Endothelial cell of umbilical vein (primary cell): ENCODE data around the gene GALK1. TPM values are rescaled to one million over a fixed set of nuclear protein-coding genes. Genes with fewer than 3 reads are reported as not detected.

Experiments used
- BruUV-seq: library from RNA; stranded (reverse); fragments of 400-500 nt; replicated peaks from 2 replicates; lab custom pipeline; 2021; lab: Mats Ljungman, UMichigan
- CTCF ChIA-PET: fragments of 300-600, 350-600 bp; sonication (Branson Sonifier 250); formaldehyde crosslinking; loops from one replicate; lab custom pipeline; 2021; ENCODE audit warnings: antibody characterized with exemption, inconsistent platforms; lab: Charles Lee
- POLR2A ChIA-PET: fragments of 300-600, 350-600 bp; sonication (Branson Sonifier 250); formaldehyde crosslinking; loops from one replicate; lab custom pipeline; 2021; ENCODE audit warnings: antibody characterized with exemption, inconsistent platforms; lab: Charles Lee
- DNase-seq: peaks from one replicate; pipeline ENCODE4 v3.0.0-alpha.2; 2011; ENCODE audit warnings: low read depth, low spot score
- FAIRE-seq: peaks from 2 replicates; lab custom pipeline; 2011; peaks lifted over from hg19 to GRCh38; lab: Jason Lieb, UNC
- H2AFZ ChIP-seq: 2 replicates; pipeline ENCODE4 v1.6.0; 2012; ENCODE audit warnings: low read depth, low read length, control low read depth, inconsistent platforms
- H3K27ac ChIP-seq: 2 replicates; pipeline ENCODE4 v1.5.1; 2011; ENCODE audit warnings: low read depth, mild to moderate bottlenecking, control low read depth, low read length, moderate library complexity; ENCODE audit not compliant: insufficient read depth
- H3K27me3 ChIP-seq, 2 experiments: 2 replicates each; pipeline versions ENCODE4 v1.6.0 to v1.6.1; 2011; ENCODE audit warnings: low read length in 2 of 2, mixed read lengths in 1 of 2; ENCODE audit not compliant: control insufficient read depth in 2 of 2, insufficient read depth in 2 of 2
- H3K36me3 ChIP-seq, 2 experiments: 2 replicates in 1 of 2; 3 replicates in 1 of 2; pipeline ENCODE4 v1.5.1; 2011; ENCODE audit warnings: low read length in 2 of 2, mild to moderate bottlenecking in 1 of 2, moderate library complexity in 1 of 2; ENCODE audit not compliant: control insufficient read depth in 2 of 2, insufficient read depth in 2 of 2; ENCODE audit errors: extremely low read depth in 1 of 2
- H3K4me1 ChIP-seq: 3 replicates; pipeline ENCODE4 v1.5.1; 2011; ENCODE audit warnings: mild to moderate bottlenecking, low read length; ENCODE audit not compliant: control insufficient read depth, insufficient read depth; ENCODE audit errors: extremely low read depth
- H3K4me2 ChIP-seq: 2 replicates; pipeline ENCODE4 v1.6.1; 2011; ENCODE audit warnings: low read length, control low read depth, mixed read lengths; ENCODE audit not compliant: insufficient read depth
- H3K4me3 ChIP-seq, 3 experiments: fragments of 200-600 bp in 1 of 3; sonication (generic), shearing (Covaris generic) in 1 of 3; replicated peaks in 1 of 3; 2 replicates each; pipeline ENCODE4 v1.5.1; 2011 to 2016; ENCODE audit warnings: control low read depth in 3 of 3, low read length in 3 of 3, mild to moderate bottlenecking in 2 of 3, inconsistent platforms in 1 of 3, low read depth in 1 of 3, moderate library complexity in 1 of 3; ENCODE audit not compliant: insufficient read depth in 1 of 3
- H3K79me2 ChIP-seq: 2 replicates; pipeline ENCODE4 v1.6.0; 2012; ENCODE audit warnings: low read length, inconsistent platforms; ENCODE audit not compliant: control insufficient read depth, insufficient read depth
- H3K9ac ChIP-seq: replicated peaks from 2 replicates; pipeline ENCODE3; 2011; ENCODE audit warnings: low read length, control low read depth; ENCODE audit not compliant: insufficient read depth; ENCODE audit errors: extremely low read depth
- H3K9me1 ChIP-seq: replicated peaks from 3 replicates; pipeline ENCODE4 v1.6.0; 2011; ENCODE audit warnings: mild to moderate bottlenecking, low read length; ENCODE audit not compliant: control insufficient read depth, insufficient read depth; ENCODE audit errors: extremely low read depth
- H3K9me3 ChIP-seq: replicated peaks from 2 replicates; pipeline ENCODE4 v1.5.1; 2012; ENCODE audit warnings: low read length, inconsistent platforms; ENCODE audit not compliant: control insufficient read depth, insufficient read depth
- H4K20me1 ChIP-seq: replicated peaks from 2 replicates; pipeline ENCODE3; 2011; ENCODE audit warnings: mild to moderate bottlenecking, low read length; ENCODE audit not compliant: control insufficient read depth, insufficient read depth; ENCODE audit errors: extremely low read depth
- CTCF ChIP-seq, 2 donors: IDR thresholded peaks; 1 replicate in 1 of 2; 2 replicates in 1 of 2; pipeline ENCODE4 v1.5.1; 2011; ENCODE audit warnings: low read length in 2 of 2, mild to moderate bottlenecking in 2 of 2, moderate library complexity in 2 of 2, control low read depth in 1 of 2, inconsistent platforms in 1 of 2, low read depth in 1 of 2; ENCODE audit not compliant: insufficient read depth in 1 of 2; ENCODE audit errors: extremely low read depth in 1 of 2
- EZH2 ChIP-seq: IDR thresholded peaks from 2 replicates; pipeline ENCODE4 v1.6.1; 2012; ENCODE audit warnings: borderline replicate concordance, low read depth, mild to moderate bottlenecking, moderate library complexity, low read length, inconsistent platforms; ENCODE audit not compliant: severe bottlenecking
- FOS ChIP-seq: IDR thresholded peaks from 2 replicates; pipeline ENCODE4 v1.6.1; 2011; ENCODE audit warnings: mild to moderate bottlenecking, low read length, moderate library complexity, borderline replicate concordance; ENCODE audit not compliant: insufficient read depth
- GATA2 ChIP-seq: IDR thresholded peaks from 2 replicates; pipeline ENCODE4 v1.7.0; 2011; ENCODE audit warnings: low read depth, mild to moderate bottlenecking, moderate library complexity, mixed read lengths, low read length; ENCODE audit not compliant: insufficient read length, insufficient read depth
- JUN ChIP-seq: IDR thresholded peaks from 2 replicates; pipeline ENCODE4 v1.6.1; 2011; ENCODE audit warnings: borderline replicate concordance, low read depth; ENCODE audit not compliant: insufficient read length, insufficient read depth
- MAX ChIP-seq: IDR thresholded peaks from 2 replicates; pipeline ENCODE4 v1.6.1; 2011; ENCODE audit not compliant: insufficient read depth, insufficient read length
- MYC ChIP-seq: IDR thresholded peaks from one replicate; pipeline ENCODE4 v1.6.1; 2011; ENCODE audit warnings: mild to moderate bottlenecking, low read depth, low read length
- POLR2A ChIP-seq: IDR thresholded peaks from 2 replicates; pipeline ENCODE4 v1.6.1; 2012; ENCODE audit warnings: low read depth, mild to moderate bottlenecking, control low read depth, low read length
- POLR2AphosphoS5 ChIP-seq: IDR thresholded peaks from 2 replicates; pipeline ENCODE4 v1.6.1; 2012; ENCODE audit warnings: low read depth, mild to moderate bottlenecking, control low read depth, low read length, moderate library complexity; ENCODE audit not compliant: insufficient read depth
- dilution Hi-C: fragments of 300-500 bp; cut with MboI; formaldehyde crosslinking; loops from one replicate; pipeline ENCODE4 v1.15.0; 2019; ENCODE audit warnings: low sequenced_read_pairs; ENCODE audit not compliant: extremely low pct_ligation_motif_present
- intact Hi-C: fragments of 100-400 bp; cut with micrococcal nuclease; formaldehyde crosslinking; loops from one replicate; pipeline ENCODE4 v1.10.0; 2022
- polyA plus RNA-seq, 4 experiments: library from polyadenylated mRNA; depleted of rRNA in 3 of 4; stranded (reverse) in 3 of 4; unstranded in 1 of 4; fragments of >200 nt; gene quantifications; 2 replicates each; pipeline versions ENCODE4 v1.2.1 to v1.2.3, GENCODE V29; 2011 to 2012; ENCODE audit warnings: missing spikeins in 1 of 4
- total RNA-seq: library from RNA; stranded (reverse); gene quantifications from 2 replicates; pipeline ENCODE4 v1.2.3, GENCODE V29; 2021

Gene GALK1
- total and polyA plus RNA-seq, 2 donors (not counting 3 experiments of a cell fraction or from before 2014, with no cell fraction given), result 45.8 to 63.7 TPM

GRCh38 chr17:75724016-75725003, 40.7 kb downstream of the GALK1 start:
- H3K4me1 ChIP-seq, result peaks cover 2% of the 10 kb centered on the region
- ChIA-PET CTCF (interaction anchor here (0.9 to 4.8 kb wide), 5 partner anchors 9 to 91 kb away, joined by 3 to 24 read pairs (median 4); partner anchors contain the start of gene SMIM5), POLR2A (no interaction called here)
- no peak overlapping the region for H3K4me3 ChIP-seq
- intact Hi-C loops (no loop called here), dilution Hi-C loops (no loop called here)
- FAIRE-seq (no peak), DNase-seq (no peak)
- H3K27ac ChIP-seq, result no peak overlapping the region
- H3K4me2 ChIP-seq, result no peak overlapping the region
- H3K9ac ChIP-seq, result no peak overlapping the region
- no peaks in the 10 kb centered on the region for H3K9me3 ChIP-seq
- TF ChIP-seq GATA2 (no peak), EZH2 (no peak), MAX (no peak), MYC (no peak), CTCF (IDR thresholded peaks at IDR 0.05; ENCODE audit: extremely low read depth in 1 of 2, insufficient read depth in 1 of 2, low read depth in 1 of 2, low read length in 2 of 2) (no peak), JUN (no peak), POLR2AphosphoS5 (no peak), POLR2A (no peak), FOS (no peak)
- no peak overlapping the region for H2AFZ ChIP-seq
- H4K20me1 ChIP-seq, result no peaks in the 10 kb centered on the region
- no peaks in the 10 kb centered on the region for H3K9me1 ChIP-seq
- no peaks in the 10 kb centered on the region for H3K79me2 ChIP-seq
- BruUV-seq, result no TSS peak
- H3K27me3 ChIP-seq, result peaks cover 6 to 9% of the 10 kb centered on the region in 2 experiments
- H3K36me3 ChIP-seq, result no peaks in the 10 kb centered on the region
